HCT116 (cell line): ENCODE data around the gene FTSJ3.

Experiments
- CEBPB ChIP-seq: IDR thresholded peaks from 2 replicates; pipeline ENCODE4 v1.6.1; 2012; ENCODE audit warnings: low read depth
- CTCF ChIP-seq, 3 experiments: fragments of 200-600 bp in 1 of 3; sonication (generic) in 1 of 3; IDR thresholded peaks in 2 of 3; conservative IDR thresholded peaks in 1 of 3; 2 replicates each; pipeline ENCODE4 v1.5.1; 2012 to 2017; ENCODE audit warnings: low read depth in 2 of 3, low read length in 2 of 3, antibody characterized with exemption in 1 of 3, borderline replicate concordance in 1 of 3, control low read depth in 1 of 3, mild to moderate bottlenecking in 1 of 3, mixed read lengths in 1 of 3, mixed run types in 1 of 3, moderate library complexity in 1 of 3; ENCODE audit not compliant: insufficient read depth in 1 of 3
- EZH2 ChIP-seq: fragments of 200-600 bp; sonication (generic); IDR thresholded peaks from 2 replicates; pipeline ENCODE4 v1.6.1; 2017; ENCODE audit warnings: antibody characterized with exemption, mixed run types
- EZH2phosphoT487 ChIP-seq: fragments of 200-600 bp; IDR thresholded peaks from 2 replicates; pipeline ENCODE4 v1.6.1; 2018; ENCODE audit warnings: antibody characterized with exemption, borderline replicate concordance
- FOSL1 ChIP-seq: IDR thresholded peaks from 2 replicates; pipeline ENCODE4 v1.6.1; 2012; ENCODE audit warnings: low read depth
- JUND ChIP-seq: IDR thresholded peaks from 2 replicates; pipeline ENCODE4 v1.6.1; 2012
- POLR2A ChIP-seq: IDR thresholded peaks from 2 replicates; pipeline ENCODE4 v1.7.0; 2011; ENCODE audit warnings: borderline replicate concordance; ENCODE audit not compliant: insufficient read depth, insufficient read length; ENCODE audit errors: extremely low read depth
- POLR2AphosphoS5 ChIP-seq: IDR thresholded peaks from 2 replicates; pipeline ENCODE4 v1.6.1; 2011; ENCODE audit warnings: mild to moderate bottlenecking, low read depth, low read length, moderate library complexity
- REST ChIP-seq: IDR thresholded peaks from 2 replicates; pipeline ENCODE4 v1.6.1; 2012; ENCODE audit warnings: low read depth
- SP1 ChIP-seq: IDR thresholded peaks from 2 replicates; pipeline ENCODE4 v1.6.1; 2012; ENCODE audit warnings: low read depth
- YY1 ChIP-seq: IDR thresholded peaks from 2 replicates; pipeline ENCODE4 v1.6.1; 2011; ENCODE audit warnings: low read length, low read depth, moderate library complexity, mild to moderate bottlenecking; ENCODE audit not compliant: insufficient replicate concordance; ENCODE audit errors: extremely low read depth
- ZBTB33 ChIP-seq: IDR thresholded peaks from 2 replicates; pipeline ENCODE4 v1.6.1; 2011; ENCODE audit warnings: mild to moderate bottlenecking, low read length, moderate library complexity; ENCODE audit not compliant: insufficient replicate concordance; ENCODE audit errors: extremely low read depth
- ZFX ChIP-seq: fragments of 450-650 bp; IDR thresholded peaks from 2 replicates; pipeline ENCODE4 v1.6.1; 2017
- ZNF274 ChIP-seq: fragments of 200-500 bp; sonication (Bioruptor generic); IDR thresholded peaks from 2 replicates; pipeline ENCODE4 v1.6.1; 2014; ENCODE audit warnings: mild to moderate bottlenecking, low read depth, low read length, inconsistent platforms

DNA sequence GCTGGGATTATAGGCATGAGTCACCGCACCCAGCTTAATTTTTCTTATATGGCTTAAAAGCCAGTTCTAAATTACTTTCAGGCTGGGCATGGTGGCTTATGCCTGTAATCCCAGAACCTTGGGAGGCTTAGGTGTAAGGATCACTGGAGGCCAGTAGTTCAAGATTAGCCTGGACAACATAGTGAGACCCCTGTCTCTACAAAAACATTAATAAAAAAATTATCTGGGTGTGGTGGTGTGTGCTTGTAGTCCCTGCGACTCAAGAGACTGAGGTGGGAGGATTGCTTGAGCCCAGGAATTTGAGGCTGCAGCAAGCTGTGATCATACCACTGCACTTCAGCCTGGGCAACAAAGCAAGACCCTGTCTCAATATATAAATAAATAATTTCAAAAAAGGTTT, 25.8 kb upstream of the FTSJ3 start:
- no peak for TF ChIP-seq CTCF (IDR thresholded peaks at IDR 0.05 in 2 of 3, conservative IDR thresholded peaks at IDR 0.05 in 1 of 3; ENCODE audit: borderline replicate concordance in 1 of 3, insufficient read depth in 1 of 3, low read depth in 2 of 3, low read length in 2 of 3)
- TF ChIP-seq REST: no peak
- no peak for TF ChIP-seq ZFX
- no peak for TF ChIP-seq JUND
- no peak for TF ChIP-seq POLR2A
- TF ChIP-seq EZH2: no peak
- TF ChIP-seq YY1: no peak
- no peak for TF ChIP-seq ZBTB33
- TF ChIP-seq POLR2AphosphoS5: no peak
- no peak for TF ChIP-seq EZH2phosphoT487
- TF ChIP-seq CEBPB: no peak
- TF ChIP-seq FOSL1: no peak
- no peak for TF ChIP-seq ZNF274
- no peak for TF ChIP-seq SP1
